Mucosa of descending colon (tissue), 3 donors: ENCODE results near the gene BCORL1. TPM values are rescaled to one million over a fixed set of nuclear protein-coding genes. Genes with fewer than 3 reads are reported as not detected.
A peak's percentile ranks its signal among the peaks of the same experiment; 100 is the strongest.

ENCODE experiments used
- ATAC-seq: fragments of 200-7000 bp; cut with Tn5 transposase; one replicate; pipeline ENCODE4 v1.9.1; 2020; ENCODE audit warnings: mild to moderate bottlenecking, moderate library complexity
- DNase-seq, 3 donors: peaks; one replicate each; pipeline ENCODE4 v3.0.0-alpha.2; 2020
- H3K36me3 ChIP-seq: fragments of 200-600 bp; one replicate; pipeline ENCODE4 v1.8.0; 2021; ENCODE audit warnings: low read depth, mild to moderate bottlenecking
- H3K4me1 ChIP-seq: fragments of 200-600 bp; one replicate; pipeline ENCODE4 v1.8.0; 2021; ENCODE audit warnings: low read depth, mild to moderate bottlenecking
- H3K4me3 ChIP-seq: fragments of 200-600 bp; one replicate; pipeline ENCODE4 v1.8.0; 2021; ENCODE audit warnings: mild to moderate bottlenecking
- H3K9me3 ChIP-seq: fragments of 200-600 bp; one replicate; pipeline ENCODE4 v1.8.0; 2021; ENCODE audit warnings: mild to moderate bottlenecking
- intact Hi-C, 2 donors: fragments of 100-400 bp; cut with DNase I in 1 of 2; cut with micrococcal nuclease in 1 of 2; formaldehyde crosslinking; loops; one replicate each; pipeline versions ENCODE4 v1.11.0 to v1.11.1; 2022; cut with DNase I, micrococcal nuclease
- total RNA-seq, 3 donors: library from RNA; stranded (reverse); fragmentation: NEBNext Ultra II Directional in 2 of 3; extraction: Animal tissue kit (Norgen Biotek cat#: 25700) in 2 of 3; gene quantifications; one replicate each; pipeline versions ENCODE4 v1.2.1 to v1.2.4, GENCODE V29; 2021 to 2023
- TF ChIP-seq, protein P1 (sequence below): fragments of 200-600 bp; IDR thresholded peaks from one replicate; pipeline ENCODE4 v1.8.0; 2022; ENCODE audit warnings: antibody characterized with exemption, mild to moderate bottlenecking
- donor health status: DM: no; HTN: no; CAD: no; lungs with moderate emphysema.
- donor health status: DM: no; HTN: no; CAD: no.
- donor health status: DM: no; HTN: yes; CAD: no.

Gene BCORL1
- total RNA-seq, 3 donors from 2014 or later, result 7.3 to 24.2 (median 10.0) TPM

DNA sequence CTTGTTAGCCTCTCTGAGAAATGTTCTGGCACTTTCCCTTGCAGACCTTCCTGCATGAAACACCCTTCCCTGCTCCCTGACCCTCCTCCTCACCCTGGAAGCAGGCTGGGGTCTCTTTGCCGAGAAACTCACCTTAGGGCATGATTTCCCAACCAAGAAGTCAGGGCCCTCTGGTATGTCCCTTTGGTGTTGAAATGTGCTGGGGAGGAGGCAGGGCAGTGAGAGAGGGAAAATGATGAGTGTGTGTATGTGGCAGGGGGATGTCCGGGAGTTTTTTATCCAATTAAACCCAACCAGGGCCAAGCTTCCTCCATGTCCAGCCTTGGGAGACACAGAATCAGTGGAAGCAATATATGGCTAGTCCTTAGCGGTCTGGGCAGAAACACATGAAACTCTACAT is 122.8 kb downstream of the BCORL1 start:
- TF ChIP-seq, protein P1, sequence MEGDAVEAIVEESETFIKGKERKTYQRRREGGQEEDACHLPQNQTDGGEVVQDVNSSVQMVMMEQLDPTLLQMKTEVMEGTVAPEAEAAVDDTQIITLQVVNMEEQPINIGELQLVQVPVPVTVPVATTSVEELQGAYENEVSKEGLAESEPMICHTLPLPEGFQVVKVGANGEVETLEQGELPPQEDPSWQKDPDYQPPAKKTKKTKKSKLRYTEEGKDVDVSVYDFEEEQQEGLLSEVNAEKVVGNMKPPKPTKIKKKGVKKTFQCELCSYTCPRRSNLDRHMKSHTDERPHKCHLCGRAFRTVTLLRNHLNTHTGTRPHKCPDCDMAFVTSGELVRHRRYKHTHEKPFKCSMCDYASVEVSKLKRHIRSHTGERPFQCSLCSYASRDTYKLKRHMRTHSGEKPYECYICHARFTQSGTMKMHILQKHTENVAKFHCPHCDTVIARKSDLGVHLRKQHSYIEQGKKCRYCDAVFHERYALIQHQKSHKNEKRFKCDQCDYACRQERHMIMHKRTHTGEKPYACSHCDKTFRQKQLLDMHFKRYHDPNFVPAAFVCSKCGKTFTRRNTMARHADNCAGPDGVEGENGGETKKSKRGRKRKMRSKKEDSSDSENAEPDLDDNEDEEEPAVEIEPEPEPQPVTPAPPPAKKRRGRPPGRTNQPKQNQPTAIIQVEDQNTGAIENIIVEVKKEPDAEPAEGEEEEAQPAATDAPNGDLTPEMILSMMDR, result no peak
- peak in 1 of 3 donors; percentile 3 for DNase-seq
- no peak for ATAC-seq
- Histone ChIP-seq H3K36me3 (no peaks in the 10 kb centered on the region), H3K9me3 (no peaks in the 10 kb centered on the region), H3K4me1 (peaks cover 10% of the 10 kb centered on the region), H3K4me3 (no peak overlapping the region)
- intact Hi-C loops, result no loop called here

- intact Hi-C loops, result no loop called here
- Histone ChIP-seq H3K9me3 (no peaks in the 10 kb centered on the region), H3K36me3 (no peaks in the 10 kb centered on the region), H3K4me3 (no peak overlapping the region), H3K4me1 (peaks cover 10% of the 10 kb centered on the region)
- ATAC-seq, result no peak
- no peak for DNase-seq
- TF ChIP-seq, protein P1, result no peak
These were observed 123.6 kb downstream of the BCORL1 start for GRCh38 chrX:130106071-130106470.

Other genes with a start within 250 kb of the BCORL1 start
- gene XPNPEP2, start 243.7 kb upstream of the BCORL1 start, total RNA-seq, result 10 to 100 TPM in 2 of 3 donors, 1 to 10 TPM in 1; 4.9 to 14.5 (median 11.3) TPM
- gene SASH3, start 202.7 kb upstream of the BCORL1 start, total RNA-seq, result 10 to 100 TPM in 1 of 3 donors, 1 to 10 TPM in 2; 6.1 to 10.1 (median 7.2) TPM
- gene ZDHHC9, start 138.7 kb upstream of the BCORL1 start, total RNA-seq, result 10 to 100 TPM; 23.1 to 41.2 (median 33.6) TPM
- gene UTP14A, start 76.5 kb upstream of the BCORL1 start, total RNA-seq, result 10 to 100 TPM; 10.1 to 16.4 (median 12.8) TPM
- gene ELF4, start 127.9 kb downstream of the BCORL1 start, total RNA-seq, result 10 to 100 TPM; 26.3 to 65.0 (median 43.7) TPM
- 10 to 100 TPM; 45.3 to 66.9 (median 50.0) TPM for gene AIFM1, start 183.2 kb downstream of the BCORL1 start, total RNA-seq
- under 1 TPM; 0.38 to 0.55 (median 0.47) TPM for gene RAB33A, start 189.3 kb downstream of the BCORL1 start, total RNA-seq